Measurements from ENCODE around the gene CLECL1. TPM values are rescaled to one million over a fixed set of nuclear protein-coding genes. Genes with fewer than 3 reads are reported as not detected.

CLECL1 gene
- total RNA-seq, 2 experiments from 2014 or later = 6.0 to 8.5 TPM

DNA sequence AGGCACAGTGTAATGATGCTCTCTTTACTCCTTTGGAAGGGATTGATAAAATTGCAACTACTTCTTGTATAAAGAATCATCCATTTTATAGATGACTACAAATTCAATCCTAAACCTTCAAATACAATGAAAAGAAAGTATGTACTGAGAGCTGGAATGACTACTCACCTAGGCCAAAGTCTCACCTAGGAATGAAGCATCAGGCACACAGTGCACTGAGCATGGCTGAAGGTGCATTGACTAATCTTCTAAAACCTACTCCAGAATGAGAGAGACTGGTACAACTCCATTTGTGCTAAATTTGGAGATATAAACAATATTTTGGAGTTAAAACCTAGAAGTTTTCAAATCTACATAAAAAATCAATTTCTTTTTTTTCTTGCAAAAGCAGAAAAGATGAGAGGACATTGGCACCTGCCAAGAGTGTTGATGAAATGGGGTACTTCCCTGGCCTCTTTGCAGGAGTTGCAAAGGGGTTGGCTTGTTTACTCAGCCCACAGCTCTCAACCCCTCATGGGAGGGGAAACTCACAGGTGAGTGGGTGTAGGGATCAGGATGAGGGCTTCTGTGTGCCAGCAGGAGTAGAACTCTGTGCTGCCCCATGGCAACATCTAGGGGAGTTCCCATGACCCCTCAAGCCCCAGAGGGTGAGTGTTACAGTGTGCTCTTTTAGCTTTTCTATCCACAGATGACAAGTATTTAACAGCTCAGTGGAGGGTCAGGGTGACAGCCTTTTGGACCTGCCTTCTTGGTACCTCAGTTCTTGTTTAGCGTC, 31.3 kb downstream of the CLECL1 start:
- peaks cover 42% of the 10 kb centered on the region for H3K36me3 Mint-ChIP-seq (ENCODE audit: low read depth)
- intact Hi-C loops (cut with micrococcal nuclease) = no loop called here
- DNase-seq = peak; percentile 67

DNA sequence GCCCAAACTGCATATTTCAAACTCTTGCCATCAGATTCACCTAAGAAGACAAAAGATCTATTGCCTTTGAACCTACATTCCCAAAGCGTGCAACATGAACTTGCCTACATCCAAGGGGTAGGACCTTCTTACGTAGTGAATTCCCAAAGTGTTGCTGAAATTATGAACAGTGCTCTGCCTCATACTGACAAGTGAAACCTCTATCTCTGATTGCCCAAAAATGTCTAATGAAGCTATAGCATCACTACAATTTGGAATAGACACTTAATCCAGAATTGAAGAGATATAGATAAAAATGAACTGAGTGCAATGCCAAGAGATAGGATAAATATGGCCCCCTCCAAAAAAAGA, 32.3 kb downstream of the CLECL1 start:
- Mint-ChIP-seq H3K4me1 (ENCODE audit: low read depth) (peaks cover 70% of the 10 kb centered on the region), H3K27me3 (no peaks in the 10 kb centered on the region), H3K4me3 (no peak overlapping the region), H3K36me3 (ENCODE audit: low read depth) (peaks cover 43% of the 10 kb centered on the region), H3K9me3 (peaks cover 33% of the 10 kb centered on the region), H3K27ac (peak overlapping the region; percentile 95)
- DNase-seq (no peak), ATAC-seq (no peak)
- TF ChIP-seq, protein P1, sequence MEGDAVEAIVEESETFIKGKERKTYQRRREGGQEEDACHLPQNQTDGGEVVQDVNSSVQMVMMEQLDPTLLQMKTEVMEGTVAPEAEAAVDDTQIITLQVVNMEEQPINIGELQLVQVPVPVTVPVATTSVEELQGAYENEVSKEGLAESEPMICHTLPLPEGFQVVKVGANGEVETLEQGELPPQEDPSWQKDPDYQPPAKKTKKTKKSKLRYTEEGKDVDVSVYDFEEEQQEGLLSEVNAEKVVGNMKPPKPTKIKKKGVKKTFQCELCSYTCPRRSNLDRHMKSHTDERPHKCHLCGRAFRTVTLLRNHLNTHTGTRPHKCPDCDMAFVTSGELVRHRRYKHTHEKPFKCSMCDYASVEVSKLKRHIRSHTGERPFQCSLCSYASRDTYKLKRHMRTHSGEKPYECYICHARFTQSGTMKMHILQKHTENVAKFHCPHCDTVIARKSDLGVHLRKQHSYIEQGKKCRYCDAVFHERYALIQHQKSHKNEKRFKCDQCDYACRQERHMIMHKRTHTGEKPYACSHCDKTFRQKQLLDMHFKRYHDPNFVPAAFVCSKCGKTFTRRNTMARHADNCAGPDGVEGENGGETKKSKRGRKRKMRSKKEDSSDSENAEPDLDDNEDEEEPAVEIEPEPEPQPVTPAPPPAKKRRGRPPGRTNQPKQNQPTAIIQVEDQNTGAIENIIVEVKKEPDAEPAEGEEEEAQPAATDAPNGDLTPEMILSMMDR (IDR thresholded peaks at IDR 0.05) = no peak
- CTCF ChIA-PET = interaction anchor here (1.0 to 3.7 kb wide), 5 partner anchors 7 to 69 kb away, joined by 3 to 23 read pairs (median 7); no protein-coding TSS in a partner anchor
- intact Hi-C loops (cut with micrococcal nuclease) = no loop called here
- POLR2A ChIA-PET = interaction anchor here (0.6 to 4.1 kb wide), 5 partner anchors 18 to 514 kb away, joined by 3 to 15 read pairs (median 5); no protein-coding TSS in a partner anchor

More for the DNA sequence above, 31.3 kb downstream of the CLECL1 start:
- ChIA-PET POLR2A (interaction anchor here (0.8 to 4.1 kb wide), 11 partner anchors 10 to 68 kb away, joined by 3 to 12 read pairs (median 4); partner anchors contain the start of gene CLEC2D), CTCF (interaction anchor here (0.7 to 1.3 kb wide), 4 partner anchors 10 to 21 kb away, joined by 3 read pairs; no protein-coding TSS in a partner anchor)
- Mint-ChIP-seq H3K27ac (peak overlapping the region; percentile 95), H3K9me3 (peaks cover 29% of the 10 kb centered on the region), H3K4me3 (peak overlapping the region; percentile 71), H3K27me3 (no peaks in the 10 kb centered on the region), H3K4me1 (ENCODE audit: low read depth) (peaks cover 71% of the 10 kb centered on the region)
- ATAC-seq = peak; percentile 67
- TF ChIP-seq, protein P1 (IDR thresholded peaks at IDR 0.05) = no peak

DNA sequence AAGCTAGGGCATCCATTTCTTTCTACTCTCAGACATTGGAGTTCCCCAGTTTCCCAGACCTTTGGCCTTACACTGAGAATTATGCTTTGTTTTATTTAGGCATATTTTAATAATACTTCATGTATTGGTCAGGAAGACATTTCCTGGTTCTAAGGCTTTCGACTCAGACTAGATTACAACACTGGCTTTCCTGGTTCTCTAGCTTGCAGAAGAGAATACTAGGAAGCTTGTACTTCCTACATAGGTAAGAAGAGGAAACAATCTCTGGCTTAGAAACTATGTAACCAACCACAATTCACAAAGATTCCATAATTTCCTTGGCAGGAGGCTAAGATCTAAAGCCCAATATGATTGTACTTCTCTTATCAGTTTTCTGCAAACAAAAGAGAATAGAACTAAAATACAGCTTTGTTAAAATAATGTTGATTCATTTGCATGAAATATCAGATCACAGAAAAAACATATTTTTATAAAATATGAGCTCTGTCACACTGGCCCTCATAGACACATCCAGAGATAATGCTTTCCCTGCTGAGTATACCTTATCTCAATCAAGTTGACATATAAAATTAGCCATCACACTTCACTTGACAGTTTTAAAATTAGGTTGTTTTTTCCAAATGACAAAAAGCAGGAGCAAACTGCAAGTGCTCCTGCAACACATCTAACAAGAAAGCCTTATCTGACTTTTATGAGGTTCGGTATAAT, 32.8 kb downstream of the CLECL1 start:
- Mint-ChIP-seq H3K9me3 (peaks cover 33% of the 10 kb centered on the region), H3K27me3 (no peaks in the 10 kb centered on the region), H3K4me1 (ENCODE audit: low read depth) (peaks cover 68% of the 10 kb centered on the region), H3K27ac (peak overlapping the region; percentile 95), H3K36me3 (ENCODE audit: low read depth) (peaks cover 43% of the 10 kb centered on the region), H3K4me3 (no peak overlapping the region)
- ChIA-PET CTCF (interaction anchor here (1.0 to 3.7 kb wide), 5 partner anchors 8 to 69 kb away, joined by 3 to 23 read pairs (median 7); no protein-coding TSS in a partner anchor), POLR2A (interaction anchor here (0.6 to 4.1 kb wide), 10 partner anchors 13 to 514 kb away, joined by 3 to 15 read pairs (median 5); no protein-coding TSS in a partner anchor)
- intact Hi-C loops (cut with micrococcal nuclease) = no loop called here
- no peak for DNase-seq
- no peak for ATAC-seq
- TF ChIP-seq, protein P1 (IDR thresholded peaks at IDR 0.05) = no peak

DNA sequence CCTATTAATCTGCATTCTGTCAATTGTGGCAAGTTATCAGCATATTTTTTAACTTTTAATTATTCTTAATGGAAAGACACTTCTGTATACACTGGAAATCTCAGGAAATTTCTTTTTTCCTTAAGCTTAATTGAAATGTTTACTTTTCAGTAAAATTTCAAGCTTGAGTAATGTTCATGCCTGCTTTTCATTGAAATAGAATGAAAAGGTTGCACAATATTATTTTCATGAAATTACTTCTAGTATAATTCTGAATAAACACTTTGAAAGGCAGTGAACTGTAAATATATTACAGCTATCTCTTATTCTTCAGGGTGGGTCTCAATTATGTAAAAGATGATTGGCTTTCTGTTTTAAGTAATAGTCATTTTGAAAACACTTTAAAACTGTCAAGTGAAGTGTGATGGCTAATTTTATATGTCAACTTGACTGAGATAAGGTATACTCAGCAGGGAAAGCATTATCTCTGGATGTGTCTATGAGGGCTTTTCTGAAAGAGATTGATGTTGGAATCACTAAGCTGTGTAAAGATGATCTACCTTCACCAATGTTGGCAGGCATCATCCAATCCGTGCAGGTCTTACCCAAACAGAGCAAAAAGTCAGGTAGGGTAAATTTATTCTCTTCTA, 33.5 kb downstream of the CLECL1 start:
- DNase-seq = no peak
- Mint-ChIP-seq H3K4me1 (ENCODE audit: low read depth) (peaks cover 71% of the 10 kb centered on the region), H3K27ac (peak overlapping the region; percentile 27), H3K9me3 (peaks cover 33% of the 10 kb centered on the region), H3K27me3 (no peaks in the 10 kb centered on the region), H3K36me3 (ENCODE audit: low read depth) (peaks cover 43% of the 10 kb centered on the region), H3K4me3 (no peak overlapping the region)
- TF ChIP-seq, protein P1 (IDR thresholded peaks at IDR 0.05) = no peak
- intact Hi-C loops (cut with micrococcal nuclease) = no loop called here
- ChIA-PET CTCF (interaction anchor here (1.0 to 3.7 kb wide), 6 partner anchors 9 to 68 kb away, joined by 3 to 23 read pairs (median 6); no protein-coding TSS in a partner anchor), POLR2A (interaction anchor here (0.5 to 4.1 kb wide), 10 partner anchors 13 to 515 kb away, joined by 3 to 15 read pairs (median 5); no protein-coding TSS in a partner anchor)
- ATAC-seq = peak; percentile 4
